HepG2 (cell line): ENCODE measurements around the gene DDX60. TPM values are rescaled to one million over a fixed set of nuclear protein-coding genes. Genes with fewer than 3 reads are reported as not detected.

Experiments
- ATAC-seq: fragments of 200-7000 bp; cut with Tn5 transposase; 3 replicates; pipeline ENCODE4 v1.9.1; 2020; ENCODE audit warnings: mild to moderate bottlenecking, moderate library complexity
- BruUV-seq: library from RNA; stranded (reverse); fragments of 400-500 nt; replicated peaks from 2 replicates; lab custom pipeline; 2021; lab: Mats Ljungman, UMichigan
- CTCF ChIA-PET: fragments of 300-600 bp; formaldehyde crosslinking; extraction: SDS; loops from one replicate; lab custom pipeline; 2021; ENCODE audit warnings: low total read pairs, inconsistent platforms, low intra/inter-chr PET ratio; lab: Yijun Ruan, JAX
- POLR2A ChIA-PET: fragments of 350-600 bp; sonication (Branson Sonifier 250); formaldehyde crosslinking; loops from one replicate; lab custom pipeline; 2020; ENCODE audit warnings: antibody characterized with exemption, inconsistent platforms; lab: Yijun Ruan, JAX
- DNase-seq: peaks from one replicate; pipeline ENCODE4 v3.0.0-alpha.2; 2015; ENCODE audit warnings: low spot score
- FAIRE-seq: peaks from 3 replicates; lab custom pipeline; 2011; peaks lifted over from hg19 to GRCh38; lab: Jason Lieb, UNC
- H2AFZ ChIP-seq: one replicate; pipeline ENCODE4 v1.6.1; 2011; ENCODE audit warnings: low read length, inconsistent platforms
- H3K27ac ChIP-seq: fragments of 300-600 bp; 3 replicates; pipeline ENCODE4 v1.8.0; 2011; ENCODE audit warnings: mixed run types, mild to moderate bottlenecking, mixed read lengths, low read length, inconsistent platforms; ENCODE audit not compliant: insufficient read depth; ENCODE audit errors: extremely low read length
- H3K27me3 ChIP-seq, 2 experiments: fragments of 200-600 bp in 1 of 2; 2 replicates in 1 of 2; 3 replicates in 1 of 2; pipeline versions ENCODE4 v1.6.0 to v1.8.0; 2011; ENCODE audit warnings: low read length in 2 of 2, mild to moderate bottlenecking in 2 of 2, moderate library complexity in 2 of 2, inconsistent platforms in 1 of 2; ENCODE audit not compliant: insufficient read depth in 2 of 2, control insufficient read depth in 1 of 2
- H3K36me3 ChIP-seq, 2 experiments: fragments of 200-600 bp in 1 of 2; replicated peaks in 1 of 2; 2 replicates in 1 of 2; 3 replicates in 1 of 2; pipeline versions ENCODE4 v1.5.1 to v1.8.0; 2011; ENCODE audit warnings: low read length in 2 of 2, inconsistent platforms in 1 of 2; ENCODE audit not compliant: insufficient read depth in 2 of 2, control insufficient read depth in 1 of 2
- H3K4me1 ChIP-seq: 2 replicates; pipeline ENCODE4 v1.5.1; 2012; ENCODE audit warnings: low read length, inconsistent platforms; ENCODE audit not compliant: insufficient read depth
- H3K4me2 ChIP-seq: 2 replicates; pipeline ENCODE4 v1.6.0; 2011; ENCODE audit warnings: low read depth, low read length, inconsistent platforms
- H3K4me3 ChIP-seq, 3 experiments: fragments of 200-600 bp in 1 of 3; sonication (generic), shearing (Covaris generic) in 1 of 3; replicated peaks in 1 of 3; 2 replicates each; pipeline ENCODE4 v1.5.1; 2011 to 2016; ENCODE audit warnings: low read length in 3 of 3, inconsistent platforms in 2 of 3, low read depth in 2 of 3, mild to moderate bottlenecking in 2 of 3, control low read depth in 1 of 3, mixed read lengths in 1 of 3; ENCODE audit not compliant: insufficient read depth in 1 of 3
- H3K79me2 ChIP-seq: one replicate; pipeline ENCODE4 v1.6.1; 2011; ENCODE audit warnings: low read length, inconsistent platforms; ENCODE audit not compliant: insufficient read depth
- H3K9ac ChIP-seq: 2 replicates; pipeline ENCODE4 v1.6.0; 2011; ENCODE audit warnings: mild to moderate bottlenecking, low read depth, low read length, inconsistent platforms; ENCODE audit not compliant: insufficient read depth
- H3K9me3 ChIP-seq: 2 replicates; pipeline ENCODE4 v1.5.1; 2012; ENCODE audit warnings: mild to moderate bottlenecking, low read length
- H4K20me1 ChIP-seq: 2 replicates; pipeline ENCODE4 v1.6.0; 2011; ENCODE audit warnings: inconsistent platforms, mild to moderate bottlenecking, low read length, moderate library complexity; ENCODE audit not compliant: insufficient read depth
- DRAP1 ChIP-seq: IDR thresholded peaks from 2 replicates; pipeline ENCODE4 v1.6.1; 2016; ENCODE audit warnings: missing genetic modification reagents, missing compliant biosample characterization
- GABPB1 ChIP-seq: IDR thresholded peaks from 2 replicates; pipeline ENCODE4 v1.6.1; 2016; ENCODE audit warnings: mild to moderate bottlenecking, missing genetic modification reagents, moderate library complexity, missing compliant biosample characterization
- TFE3 ChIP-seq: IDR thresholded peaks from 2 replicates; pipeline ENCODE4 v1.6.1; 2016
- ZNF350 ChIP-seq: sonication (generic); formaldehyde crosslinking; IDR thresholded peaks from 2 replicates; pipeline ENCODE4 v1.4.0; 2020; ENCODE audit warnings: mild to moderate bottlenecking, low read depth, missing genetic modification reagents, borderline replicate concordance
- ZNF800 ChIP-seq: sonication (generic); formaldehyde crosslinking; IDR thresholded peaks from 2 replicates; pipeline ENCODE4 v1.4.0; 2020; ENCODE audit warnings: missing genetic modification reagents
- ZZZ3 ChIP-seq: sonication (generic); formaldehyde crosslinking; IDR thresholded peaks from 2 replicates; pipeline ENCODE4 v1.4.0; 2020; ENCODE audit warnings: missing genetic modification reagents, mild to moderate bottlenecking, borderline replicate concordance
- WGBS: methylation state at CpG from one replicate; pipeline ENCODE4 v1.1.6; 2017; ENCODE audit warnings: low lambda C conversion rate; 5-methylcytosine and 5-hydroxymethylcytosine counted together
- in situ Hi-C: cut with HindIII; loops from 2 replicates; pipeline ENCODE4 v1.10.0; 2017; ENCODE audit warnings: low pct_unique_long_range_greater_than_20kb; ENCODE audit not compliant: extremely low pct_ligation_motif_present
- intact Hi-C: fragments of 100-400 bp; cut with micrococcal nuclease; formaldehyde crosslinking; loops from one replicate; pipeline ENCODE4 v1.10.0; 2022; ENCODE audit not compliant: unreplicated experiment
- polyA plus RNA-seq, 8 experiments: library from polyadenylated mRNA; depleted of rRNA in 3 of 8; stranded (reverse) in 7 of 8; unstranded in 1 of 8; fragments of >200 nt; fragmentation: Illumina TruSeq in 4 of 8; extraction: Trizol in 4 of 8; gene quantifications; 2 replicates each; pipeline versions ENCODE4 v1.2.1 to v1.2.3, GENCODE V29; 2011 to 2016; ENCODE audit warnings: low read depth in 4 of 8, missing spikeins in 1 of 8, mixed read lengths in 1 of 8; ENCODE audit not compliant: insufficient read depth in 1 of 8
- total RNA-seq, 5 experiments: library from RNA; depleted of rRNA; stranded (reverse); fragments of >200 nt; fragmentation: Illumina TruSeq; extraction: Trizol; gene quantifications; 2 replicates each; pipeline ENCODE4 v1.2.3, GENCODE V29; 2016; ENCODE audit warnings: low read depth in 1 of 5

The DDX60 gene
- total and polyA plus RNA-seq, 2 of the 13 experiments (the other 11 are each of a cell fraction or from before 2014, with no cell fraction given) = 0.35 TPM; not detected in 1

DNA sequence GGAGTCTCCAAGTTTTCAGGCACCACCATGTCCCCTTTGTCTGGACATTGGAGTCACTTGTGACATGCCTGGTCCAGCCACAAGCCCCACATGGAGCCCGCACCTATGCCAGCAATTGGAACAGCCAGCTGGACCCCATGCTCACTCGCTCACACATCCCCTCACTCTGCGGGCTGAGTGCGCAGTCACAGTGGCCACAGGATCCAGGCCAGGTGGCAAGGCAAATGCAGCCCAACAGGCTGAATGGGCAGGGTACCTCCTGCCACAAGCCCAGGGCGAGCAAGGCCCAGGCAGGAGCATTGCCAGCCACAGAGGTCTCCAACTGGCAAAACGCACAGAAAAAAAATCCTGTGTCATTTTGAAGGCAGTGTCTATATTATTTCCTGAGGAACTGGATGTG, 144.2 kb downstream of the DDX60 start:
- Histone ChIP-seq H3K79me2 (no peaks in the 10 kb centered on the region), H3K27me3 (no peaks in the 10 kb centered on the region)
- intact Hi-C loops = no loop called here

More for the DNA sequence above, 144.2 kb downstream of the DDX60 start:
- 40% methylated on average over 5 of the region's 6 CpGs for WGBS
- Histone ChIP-seq H3K4me2 (no peak overlapping the region), H3K4me3 (no peak overlapping the region), H3K4me1 (peaks cover 8% of the 10 kb centered on the region; the same call in 1 of the 2 replicates), H2AFZ (no peak overlapping the region), H3K27ac (no peak overlapping the region), H3K9me3 (no peaks in the 10 kb centered on the region), H3K36me3 (no peaks in the 10 kb centered on the region), H4K20me1 (no peaks in the 10 kb centered on the region), H3K9ac (no peak overlapping the region)
- FAIRE-seq (no peak), DNase-seq (no peak), ATAC-seq (no peak)
- ChIA-PET POLR2A (no interaction called here), CTCF (no interaction called here)
- no TSS peak for BruUV-seq
- TF ChIP-seq DRAP1 (no peak), ZNF800 (CRISPR knock-in tag) (no peak), GABPB1 (no peak), ZNF350 (CRISPR knock-in tag) (no peak), ZZZ3 (no peak), TFE3 (no peak)
- in situ Hi-C loops = no loop called here
